Upper lobe of left lung (tissue), 4 donors: ENCODE data around the gene SLC4A7.

ENCODE experiments used
- POLR2A ChIP-seq, 4 donors: fragments of 450-650 bp; IDR thresholded peaks; one replicate each; pipeline ENCODE4 v1.5.1; 2016 to 2017; ENCODE audit warnings: antibody characterized with exemption in 4 of 4, mild to moderate bottlenecking in 2 of 4
- POLR2AphosphoS5 ChIP-seq, 2 donors: sonication (generic); formaldehyde crosslinking; IDR thresholded peaks; one replicate each; pipeline ENCODE4 v1.5.1; 2017; ENCODE audit warnings: antibody characterized with exemption in 2 of 2
- TF ChIP-seq, protein P1 (sequence below), 6 experiments: fragments of 450-650 bp in 4 of 6; fragments of 200-600 bp in 2 of 6; sonication (generic) in 2 of 6; IDR thresholded peaks; one replicate each; pipeline ENCODE4 v1.5.1; 2016 to 2019; ENCODE audit warnings: antibody characterized with exemption in 6 of 6

DNA sequence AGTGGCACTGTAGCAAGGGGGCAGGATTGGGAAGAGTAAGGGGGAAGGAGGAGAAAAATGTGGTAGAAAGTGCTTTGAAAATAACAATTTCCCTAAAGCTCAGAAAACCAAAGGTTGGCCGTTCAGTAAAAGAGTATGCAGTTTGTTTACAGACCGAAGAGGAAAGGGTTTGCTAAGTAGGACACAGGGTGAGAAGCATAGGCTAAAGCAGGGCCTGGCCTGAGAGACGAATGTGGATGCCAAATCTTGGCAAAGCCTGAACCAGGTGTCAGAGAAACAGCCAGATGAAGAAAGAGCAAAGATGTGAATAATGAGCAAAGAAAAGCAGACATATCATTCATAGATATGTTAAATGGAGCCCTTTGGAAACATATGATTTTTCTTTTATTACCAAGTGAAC lies 132.1 kb downstream of the SLC4A7 start:
- TF ChIP-seq, protein P1, sequence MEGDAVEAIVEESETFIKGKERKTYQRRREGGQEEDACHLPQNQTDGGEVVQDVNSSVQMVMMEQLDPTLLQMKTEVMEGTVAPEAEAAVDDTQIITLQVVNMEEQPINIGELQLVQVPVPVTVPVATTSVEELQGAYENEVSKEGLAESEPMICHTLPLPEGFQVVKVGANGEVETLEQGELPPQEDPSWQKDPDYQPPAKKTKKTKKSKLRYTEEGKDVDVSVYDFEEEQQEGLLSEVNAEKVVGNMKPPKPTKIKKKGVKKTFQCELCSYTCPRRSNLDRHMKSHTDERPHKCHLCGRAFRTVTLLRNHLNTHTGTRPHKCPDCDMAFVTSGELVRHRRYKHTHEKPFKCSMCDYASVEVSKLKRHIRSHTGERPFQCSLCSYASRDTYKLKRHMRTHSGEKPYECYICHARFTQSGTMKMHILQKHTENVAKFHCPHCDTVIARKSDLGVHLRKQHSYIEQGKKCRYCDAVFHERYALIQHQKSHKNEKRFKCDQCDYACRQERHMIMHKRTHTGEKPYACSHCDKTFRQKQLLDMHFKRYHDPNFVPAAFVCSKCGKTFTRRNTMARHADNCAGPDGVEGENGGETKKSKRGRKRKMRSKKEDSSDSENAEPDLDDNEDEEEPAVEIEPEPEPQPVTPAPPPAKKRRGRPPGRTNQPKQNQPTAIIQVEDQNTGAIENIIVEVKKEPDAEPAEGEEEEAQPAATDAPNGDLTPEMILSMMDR (IDR thresholded peaks at IDR 0.05) = no peak
- no peak for TF ChIP-seq POLR2A (IDR thresholded peaks at IDR 0.05)
- TF ChIP-seq POLR2AphosphoS5 (IDR thresholded peaks at IDR 0.05) = no peak
